Fibroblast of villous mesenchyme (primary cell): Measurements from ENCODE around the gene ANO6. TPM values are rescaled to one million over a fixed set of nuclear protein-coding genes. Genes with fewer than 3 reads are reported as not detected.

ENCODE experiments used
- DNase-seq: peaks from one replicate; pipeline ENCODE4 v3.0.0-alpha.2; 2010; ENCODE audit warnings: low read depth
- H3K4me3 ChIP-seq: 2 replicates; pipeline ENCODE4 v1.5.1; 2011; ENCODE audit warnings: low read depth, mild to moderate bottlenecking, low read length
- CTCF ChIP-seq: IDR thresholded peaks from 2 replicates; pipeline ENCODE4 v1.5.1; 2012; ENCODE audit warnings: low read depth, mild to moderate bottlenecking, low read length; ENCODE audit not compliant: insufficient read depth
- total RNA-seq: library from RNA; depleted of rRNA; stranded (reverse); fragments of >200 nt; gene quantifications from 2 replicates; pipeline ENCODE4 v1.2.3, GENCODE V29; 2012

Gene ANO6
- total RNA-seq, 1 donor: 91.5 TPM

- H3K4me3 ChIP-seq: no peak overlapping the region
- DNase-seq: peak; percentile 47
- no peak for TF ChIP-seq CTCF
Measured at GRCh38 chr12:45416126-45416525, 200.2 kb downstream of the ANO6 start.

- H3K4me3 ChIP-seq: no peak overlapping the region
- no peak for DNase-seq
- no peak for TF ChIP-seq CTCF
Measured at GRCh38 chr12:45418520-45418919, 202.6 kb downstream of the ANO6 start.

GRCh38 chr12:45419317-45419814, 203.5 kb downstream of the ANO6 start:
- H3K4me3 ChIP-seq: no peak overlapping the region
- no peak for TF ChIP-seq CTCF
- DNase-seq: no peak

- H3K4me3 ChIP-seq: no peak overlapping the region
- TF ChIP-seq CTCF: no peak
- no peak for DNase-seq
Measured at GRCh38 chr12:45421736-45422135, 205.8 kb downstream of the ANO6 start.

GRCh38 chr12:45423931-45424330, 208.0 kb downstream of the ANO6 start:
- no peak for TF ChIP-seq CTCF
- no peak for DNase-seq
- no peak overlapping the region for H3K4me3 ChIP-seq

GRCh38 chr12:45425426-45425825, 209.5 kb downstream of the ANO6 start:
- DNase-seq: peak; percentile 41
- no peak for TF ChIP-seq CTCF
- H3K4me3 ChIP-seq: no peak overlapping the region

GRCh38 chr12:45426294-45426693, 210.4 kb downstream of the ANO6 start:
- DNase-seq: no peak
- no peak overlapping the region for H3K4me3 ChIP-seq
- no peak for TF ChIP-seq CTCF
